ENCODE data around the gene PEX6. TPM values are rescaled to one million over a fixed set of nuclear protein-coding genes. Genes with fewer than 3 reads are reported as not detected.

PEX6 gene
- total and polyA plus RNA-seq, 2 of the 13 experiments (the other 11 are each of a cell fraction or from before 2014, with no cell fraction given): 5.1 to 6.7 TPM

DNA sequence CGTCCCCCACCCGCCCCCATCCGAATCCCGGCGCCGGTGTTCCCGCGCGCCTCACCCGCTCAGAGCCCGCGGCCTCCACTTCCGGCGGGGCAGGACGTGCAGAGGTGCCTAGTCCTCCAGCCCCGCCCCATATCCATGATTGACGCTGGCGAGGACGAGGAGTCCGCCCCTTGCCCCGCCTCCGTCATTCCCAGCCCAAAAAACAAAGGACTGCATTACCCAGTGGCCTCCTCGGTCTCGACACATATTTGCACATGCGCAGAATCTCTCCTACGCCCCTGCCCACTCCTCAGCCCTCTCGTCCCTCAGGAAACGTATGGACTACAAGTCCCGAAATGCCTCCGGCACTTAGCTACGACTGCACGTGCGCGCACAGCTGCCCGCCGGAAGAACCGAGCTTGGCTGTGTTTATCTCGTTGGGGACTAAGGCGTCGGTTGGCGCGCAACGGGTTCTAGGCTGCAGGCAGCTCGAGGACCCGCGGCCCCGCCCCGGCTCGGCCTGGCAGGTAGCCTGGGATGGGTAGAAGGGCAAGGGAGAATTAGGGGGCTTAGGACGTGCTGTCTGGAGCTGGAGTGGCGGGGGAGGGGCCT lies 35.0 kb upstream of the PEX6 start, which contains the start of the genes KLHDC3 and MEA1 (continued):
- no peak for TF ChIP-seq KLF15 (CRISPR knock-in tag; IDR thresholded peaks at IDR 0.05; ENCODE audit: borderline replicate concordance)
- peak; percentile 68 for TF ChIP-seq SP2 (CRISPR knock-in tag; IDR thresholded peaks at IDR 0.05)
- TF ChIP-seq, protein P1, sequence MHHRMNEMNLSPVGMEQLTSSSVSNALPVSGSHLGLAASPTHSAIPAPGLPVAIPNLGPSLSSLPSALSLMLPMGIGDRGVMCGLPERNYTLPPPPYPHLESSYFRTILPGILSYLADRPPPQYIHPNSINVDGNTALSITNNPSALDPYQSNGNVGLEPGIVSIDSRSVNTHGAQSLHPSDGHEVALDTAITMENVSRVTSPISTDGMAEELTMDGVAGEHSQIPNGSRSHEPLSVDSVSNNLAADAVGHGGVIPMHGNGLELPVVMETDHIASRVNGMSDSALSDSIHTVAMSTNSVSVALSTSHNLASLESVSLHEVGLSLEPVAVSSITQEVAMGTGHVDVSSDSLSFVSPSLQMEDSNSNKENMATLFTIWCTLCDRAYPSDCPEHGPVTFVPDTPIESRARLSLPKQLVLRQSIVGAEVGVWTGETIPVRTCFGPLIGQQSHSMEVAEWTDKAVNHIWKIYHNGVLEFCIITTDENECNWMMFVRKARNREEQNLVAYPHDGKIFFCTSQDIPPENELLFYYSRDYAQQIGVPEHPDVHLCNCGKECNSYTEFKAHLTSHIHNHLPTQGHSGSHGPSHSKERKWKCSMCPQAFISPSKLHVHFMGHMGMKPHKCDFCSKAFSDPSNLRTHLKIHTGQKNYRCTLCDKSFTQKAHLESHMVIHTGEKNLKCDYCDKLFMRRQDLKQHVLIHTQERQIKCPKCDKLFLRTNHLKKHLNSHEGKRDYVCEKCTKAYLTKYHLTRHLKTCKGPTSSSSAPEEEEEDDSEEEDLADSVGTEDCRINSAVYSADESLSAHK (CRISPR knock-in tag; IDR thresholded peaks at IDR 0.05; ENCODE audit: borderline replicate concordance): no peak
- no peak for TF ChIP-seq ZBTB43 (CRISPR knock-in tag; conservative IDR thresholded peaks at IDR 0.05)
- TF ChIP-seq ZNF510 (CRISPR knock-in tag; IDR thresholded peaks at IDR 0.05; ENCODE audit: low read depth): no peak; the same call in 1 of the 2 replicates
- no peak for TF ChIP-seq SMAD9 (CRISPR knock-in tag; IDR thresholded peaks at IDR 0.05)
- no peak for TF ChIP-seq ATAD3A (CRISPR knock-in tag; IDR thresholded peaks at IDR 0.05)
- no peak for TF ChIP-seq ZNF674 (CRISPR knock-in tag; IDR thresholded peaks at IDR 0.05; ENCODE audit: low read depth)
- TF ChIP-seq RCOR2 (CRISPR knock-in tag; IDR thresholded peaks at IDR 0.05): 0 out of 2 replicates have a peak, but pooled peaks have one; percentile 24
- TF ChIP-seq ZNF121 (CRISPR knock-in tag; IDR thresholded peaks at IDR 0.05): no peak
- no peak; the same call in 1 of the 2 replicates for TF ChIP-seq ZMAT3 (CRISPR knock-in tag; conservative IDR thresholded peaks at IDR 0.05)
- TF ChIP-seq, protein P2, sequence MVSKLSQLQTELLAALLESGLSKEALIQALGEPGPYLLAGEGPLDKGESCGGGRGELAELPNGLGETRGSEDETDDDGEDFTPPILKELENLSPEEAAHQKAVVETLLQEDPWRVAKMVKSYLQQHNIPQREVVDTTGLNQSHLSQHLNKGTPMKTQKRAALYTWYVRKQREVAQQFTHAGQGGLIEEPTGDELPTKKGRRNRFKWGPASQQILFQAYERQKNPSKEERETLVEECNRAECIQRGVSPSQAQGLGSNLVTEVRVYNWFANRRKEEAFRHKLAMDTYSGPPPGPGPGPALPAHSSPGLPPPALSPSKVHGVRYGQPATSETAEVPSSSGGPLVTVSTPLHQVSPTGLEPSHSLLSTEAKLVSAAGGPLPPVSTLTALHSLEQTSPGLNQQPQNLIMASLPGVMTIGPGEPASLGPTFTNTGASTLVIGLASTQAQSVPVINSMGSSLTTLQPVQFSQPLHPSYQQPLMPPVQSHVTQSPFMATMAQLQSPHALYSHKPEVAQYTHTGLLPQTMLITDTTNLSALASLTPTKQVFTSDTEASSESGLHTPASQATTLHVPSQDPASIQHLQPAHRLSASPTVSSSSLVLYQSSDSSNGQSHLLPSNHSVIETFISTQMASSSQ (IDR thresholded peaks at IDR 0.05; ENCODE audit: low read depth): no peak; the same call in 1 of the 2 replicates
- TF ChIP-seq, protein P2 (CRISPR knock-in tag; IDR thresholded peaks at IDR 0.05; ENCODE audit: borderline replicate concordance): peak; percentile 77; the same call in 1 of the 2 replicates
- no peak for TF ChIP-seq CENPBD1 (CRISPR knock-in tag; IDR thresholded peaks at IDR 0.05; ENCODE audit: borderline replicate concordance, low read depth)
- no peak for TF ChIP-seq ZNF644 (CRISPR knock-in tag; IDR thresholded peaks at IDR 0.05; ENCODE audit: low read depth)
- TF ChIP-seq FOXK1 (CRISPR knock-in tag; IDR thresholded peaks at IDR 0.05; ENCODE audit: borderline replicate concordance, low read depth): peak; percentile 99

All from HepG2 (cell line).